ENCODE results near the gene BAG1.
A peak's percentile ranks its signal among the peaks of the same experiment; 100 is the strongest.

The BAG1 gene

GRCh38 chr9:33273266-33273971 lies 8.9 kb upstream of the BAG1 start:
- no peak for DNase-seq

GRCh38 chr9:33272061-33272460 lies 7.6 kb upstream of the BAG1 start:
- peak; percentile 45 for DNase-seq

GRCh38 chr9:33270146-33270545 lies 5.6 kb upstream of the BAG1 start:
- no peak for DNase-seq

GRCh38 chr9:33267151-33267767 lies 2.8 kb upstream of the BAG1 start:
- DNase-seq: no peak

GRCh38 chr9:33265211-33265865 lies 830 bp upstream of the BAG1 start:
- DNase-seq: no peak

GRCh38 chr9:33264003-33264472 lies 470 bp downstream of the BAG1 start:
- peak; percentile 54 for DNase-seq

GRCh38 chr9:33263131-33264002 lies 1.1 kb downstream of the BAG1 start:
- DNase-seq: peak; percentile 60

- no peak for DNase-seq
Observed at GRCh38 chr9:33260372-33260771, 4.1 kb downstream of the BAG1 start.

- DNase-seq: no peak
Observed at GRCh38 chr9:33257276-33257675, 7.2 kb downstream of the BAG1 start.

- DNase-seq: no peak
Observed at GRCh38 chr9:33256236-33256635, 8.3 kb downstream of the BAG1 start.

- no peak for DNase-seq
Observed at GRCh38 chr9:33255471-33255870, 9.0 kb downstream of the BAG1 start.

- DNase-seq: no peak
Observed at GRCh38 chr9:33255014-33255413, 9.5 kb downstream of the BAG1 start.

- DNase-seq: no peak
Observed at GRCh38 chr9:33254211-33254610, 10.3 kb downstream of the BAG1 start.

- no peak for DNase-seq
Observed at GRCh38 chr9:33250458-33250995, 14.0 kb downstream of the BAG1 start.

GRCh38 chr9:33249983-33250382 lies 14.5 kb downstream of the BAG1 start:
- no peak for DNase-seq

- no peak for DNase-seq
Observed at GRCh38 chr9:33249087-33249658, 15.3 kb downstream of the BAG1 start.

- DNase-seq: no peak
Observed at GRCh38 chr9:33248606-33249005, 15.9 kb downstream of the BAG1 start.

- no peak for DNase-seq
Observed at GRCh38 chr9:33246269-33246860, 18.1 kb downstream of the BAG1 start.

GRCh38 chr9:33245341-33245740 lies 19.2 kb downstream of the BAG1 start:
- no peak for DNase-seq

- no peak for DNase-seq
Observed at GRCh38 chr9:33244137-33244784, 20.2 kb downstream of the BAG1 start.

GRCh38 chr9:33242609-33243134 lies 21.8 kb downstream of the BAG1 start:
- no peak for DNase-seq

Data from hematopoietic multipotent progenitor cell treated with erythropoietin and hydrocortisone succinate and interleukin-3 and kit ligand, for 8 days (in vitro differentiated cells).